Measurements from ENCODE around the gene ATP2B2. TPM values are rescaled to one million over a fixed set of nuclear protein-coding genes. Genes with fewer than 3 reads are reported as not detected.

ATP2B2 gene
- total and polyA plus RNA-seq, 9 of the 15 experiments (the other 6 are each of a cell fraction or from before 2014, with no cell fraction given) = 0.06 TPM; not detected in 8

DNA sequence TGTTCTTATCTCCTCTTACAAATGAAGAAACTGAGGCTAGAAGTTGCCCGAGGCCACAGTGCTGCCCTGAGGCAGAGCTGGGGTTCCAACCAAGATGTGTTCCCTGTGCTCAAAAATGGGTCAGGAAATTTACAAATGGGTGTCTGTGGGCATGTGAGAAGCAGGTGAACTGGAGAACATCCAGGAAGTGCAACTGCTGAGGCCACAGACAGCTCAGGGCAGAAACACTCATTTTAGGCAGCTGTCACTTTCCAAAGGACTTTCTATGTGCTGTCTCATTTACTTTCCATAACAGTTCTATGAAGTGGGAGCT, 47.2 kb upstream of the ATP2B2 start (continued):
- TF ChIP-seq, protein P1, sequence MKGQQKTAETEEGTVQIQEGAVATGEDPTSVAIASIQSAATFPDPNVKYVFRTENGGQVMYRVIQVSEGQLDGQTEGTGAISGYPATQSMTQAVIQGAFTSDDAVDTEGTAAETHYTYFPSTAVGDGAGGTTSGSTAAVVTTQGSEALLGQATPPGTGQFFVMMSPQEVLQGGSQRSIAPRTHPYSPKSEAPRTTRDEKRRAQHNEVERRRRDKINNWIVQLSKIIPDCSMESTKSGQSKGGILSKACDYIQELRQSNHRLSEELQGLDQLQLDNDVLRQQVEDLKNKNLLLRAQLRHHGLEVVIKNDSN (CRISPR knock-in tag; IDR thresholded peaks at IDR 0.05) = no peak
- TF ChIP-seq CC2D1A (IDR thresholded peaks at IDR 0.05) (no peak), SAFB2 (IDR thresholded peaks at IDR 0.05; ENCODE audit: borderline replicate concordance, low read depth, low read length, severe bottlenecking) (no peak), BACH1 (tag; IDR thresholded peaks at IDR 0.05) (no peak), BRCA1 (IDR thresholded peaks at IDR 0.05) (no peak), BRCA1 (CRISPR knock-in tag; IDR thresholded peaks at IDR 0.05) (no peak), LARP7 (IDR thresholded peaks at IDR 0.05) (no peak)
- TF ChIP-seq, protein P2, sequence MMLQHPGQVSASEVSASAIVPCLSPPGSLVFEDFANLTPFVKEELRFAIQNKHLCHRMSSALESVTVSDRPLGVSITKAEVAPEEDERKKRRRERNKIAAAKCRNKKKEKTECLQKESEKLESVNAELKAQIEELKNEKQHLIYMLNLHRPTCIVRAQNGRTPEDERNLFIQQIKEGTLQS (IDR thresholded peaks at IDR 0.05) = no peak
- TF ChIP-seq, protein P2 (CRISPR knock-in tag; conservative IDR thresholded peaks at IDR 0.05) = no peak

DNA sequence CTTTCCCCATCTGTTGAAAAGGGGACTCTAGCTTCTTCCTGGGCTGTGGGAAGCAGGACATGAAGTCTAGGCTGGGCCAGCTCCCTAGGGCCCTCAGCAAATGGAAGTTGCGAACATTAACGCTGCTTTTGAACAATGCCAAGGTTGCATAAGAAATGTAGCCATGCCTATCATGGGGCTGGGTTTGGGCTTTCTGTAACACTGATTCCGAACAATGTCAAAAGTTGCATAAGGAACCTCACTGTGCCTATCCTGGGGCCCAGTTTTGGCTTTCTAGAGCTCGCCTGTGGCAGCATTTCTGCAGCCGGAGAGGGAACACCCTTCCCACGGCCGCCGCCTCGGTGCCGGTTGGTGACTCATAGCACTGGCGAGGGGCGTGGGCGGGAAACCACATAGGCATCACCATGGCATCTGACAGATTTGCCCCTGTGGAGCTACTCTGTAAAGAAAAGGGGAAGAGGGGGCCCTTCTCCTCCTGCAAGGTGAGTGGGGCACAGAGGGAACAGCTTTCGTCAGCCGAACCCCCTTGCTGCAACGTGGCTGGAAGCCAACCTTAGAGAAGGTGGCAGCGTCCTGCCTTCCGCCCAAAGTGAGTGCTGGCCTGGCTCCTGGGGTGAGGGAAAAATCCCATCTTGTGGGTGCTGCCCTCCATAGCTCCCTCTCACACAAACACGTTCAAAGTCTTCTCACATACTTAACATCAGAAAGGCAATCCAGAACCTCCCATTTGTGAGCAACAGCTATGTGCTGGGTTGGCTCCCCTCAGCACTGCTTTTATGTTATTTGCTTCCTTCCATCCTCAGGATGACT, 46.6 kb upstream of the ATP2B2 start:
- CTCF ChIA-PET (ENCODE audit: low intra/inter-chr PET ratio) = no interaction called here
- H3K9ac ChIP-seq (ENCODE audit: insufficient read depth in 1 of 2, low read depth in 2 of 2, low read length in 2 of 2) = no peak overlapping the region
- 3% methylated on average over 19 of the region's 19 CpGs for WGBS (ENCODE audit: insufficient coverage, low coverage, missing lambda C conversion rate)
- peak; percentile 88 for TF ChIP-seq FOSL1 (tag; conservative IDR thresholded peaks at IDR 0.05)
- TF ChIP-seq RFX1 (IDR thresholded peaks at IDR 0.05) = 0 out of 2 replicates have a peak, but pooled peaks have one; percentile 6
- no peak for TF ChIP-seq ZBTB33 (CRISPR knock-in tag; IDR thresholded peaks at IDR 0.05)
- TF ChIP-seq RBM25 (IDR thresholded peaks at IDR 0.05; ENCODE audit: low read depth, low read length, severe bottlenecking) = no peak
- no peak for TF ChIP-seq ZNF436 (CRISPR knock-in tag; IDR thresholded peaks at IDR 0.05)
- TF ChIP-seq RAD21 (CRISPR knock-in tag; conservative IDR thresholded peaks at IDR 0.05 in 1 of 2, IDR thresholded peaks at IDR 0.05 in 1 of 2) = no peak
- TF ChIP-seq, protein P2 (IDR thresholded peaks at IDR 0.05) = peak; percentile 46; the same call in 1 of the 2 replicates
- TF ChIP-seq, protein P2 (CRISPR knock-in tag; conservative IDR thresholded peaks at IDR 0.05) = no peak
- TF ChIP-seq MCM7 (IDR thresholded peaks at IDR 0.05) = no peak

More for the DNA sequence above, 46.6 kb upstream of the ATP2B2 start:
- BruUV-seq (replicated peaks) = no TSS peak
- Histone ChIP-seq H2AFZ (ENCODE audit: low read depth, low read length) (no peak overlapping the region), H3K4me3 (no peak overlapping the region), H3K4me2 (ENCODE audit: insufficient read depth, low read length) (no peak overlapping the region), H3K4me1 (replicated peaks in 1 of 2; ENCODE audit: control insufficient read depth in 2 of 2, insufficient read depth in 2 of 2, low read length in 2 of 2) (no peaks in the 10 kb centered on the region; a peak in 2 of 5 replicates), H4K20me1 (replicated peaks; ENCODE audit: control insufficient read depth, insufficient read depth, low read length) (peaks cover 3% of the 10 kb centered on the region; the same call in 1 of the 2 replicates), H3K36me3 (ENCODE audit: control insufficient read depth, insufficient read depth, low read length) (no peaks in the 10 kb centered on the region), H3K9me1 (ENCODE audit: control insufficient read depth, insufficient read depth, low read length) (no peaks in the 10 kb centered on the region), H3K27me3 (ENCODE audit: control insufficient read depth in 2 of 2, insufficient read depth in 2 of 2, low read length in 2 of 2) (peaks cover 5 to 24% of the 10 kb centered on the region in 2 experiments; a peak in 4 of 5 replicates), H3K79me2 (ENCODE audit: control insufficient read depth, insufficient read depth, low read length) (no peaks in the 10 kb centered on the region), H3K9me3 (replicated peaks; ENCODE audit: control insufficient read depth, insufficient read depth, low read depth, low read length) (no peaks in the 10 kb centered on the region), H3K27ac (ENCODE audit: extremely low read depth, low read depth, low read length) (no peak overlapping the region)
- DNase-seq (ENCODE audit: extremely low read depth in 1 of 4, low spot score in 3 of 4) = peak; percentile 23 to 32 (median 28)
- in situ Hi-C loops (cut with MboI) (no loop called here), intact Hi-C loops (cut with micrococcal nuclease) (no loop called here)
- no peak for FAIRE-seq
- POLR2A ChIA-PET = interaction anchor here (0.5 to 1.0 kb wide), 3 partner anchors 8 to 262 kb away, joined by 3 to 4 read pairs (median 3); no protein-coding TSS in a partner anchor
- ATAC-seq = no peak
